Osteocyte (in vitro differentiated cells): Measurements from ENCODE around the gene NHLRC4. TPM values are rescaled to one million over a fixed set of nuclear protein-coding genes. Genes with fewer than 3 reads are reported as not detected.

Experiments
- DNase-seq: peaks from one replicate; pipeline ENCODE4 v3.0.0; 2021; ENCODE audit warnings: mixed read lengths; ENCODE audit not compliant: unreplicated experiment; ENCODE audit errors: extremely low spot score
- H3K27ac Mint-ChIP-seq: one replicate; pipeline ENCODE4 v1.8.0; 2021; ENCODE audit warnings: mild to moderate bottlenecking, mixed read lengths; ENCODE audit not compliant: unreplicated experiment
- H3K27me3 Mint-ChIP-seq: one replicate; pipeline ENCODE4 v1.8.0; 2021; ENCODE audit warnings: mixed read lengths; ENCODE audit not compliant: unreplicated experiment
- H3K36me3 Mint-ChIP-seq: one replicate; pipeline ENCODE4 v1.8.0; 2021; ENCODE audit warnings: mixed read lengths; ENCODE audit not compliant: unreplicated experiment
- H3K4me1 Mint-ChIP-seq: one replicate; pipeline ENCODE4 v1.8.0; 2021; ENCODE audit warnings: mixed read lengths; ENCODE audit not compliant: unreplicated experiment
- H3K4me3 Mint-ChIP-seq: one replicate; pipeline ENCODE4 v1.8.0; 2021; ENCODE audit warnings: mild to moderate bottlenecking, moderate library complexity, mixed read lengths; ENCODE audit not compliant: unreplicated experiment
- H3K9me3 Mint-ChIP-seq: one replicate; pipeline ENCODE4 v1.8.0; 2021; ENCODE audit warnings: mixed read lengths; ENCODE audit not compliant: unreplicated experiment
- CTCF ChIP-seq: fragments of 200-600 bp; sonication (generic); IDR thresholded peaks from 2 replicates; pipeline ENCODE4 v1.5.0; 2021; ENCODE audit warnings: antibody characterized with exemption, mild to moderate bottlenecking, moderate library complexity
- total RNA-seq: library from RNA; stranded (reverse); gene quantifications from 2 replicates; pipeline ENCODE4 v1.2.1, GENCODE V29; 2021

The NHLRC4 gene
- total RNA-seq, 1 donor from 2014 or later: 1.7 TPM

GRCh38 chr16:540645-541340, 26.0 kb upstream of the NHLRC4 start:
- Mint-ChIP-seq H3K27me3 (no peaks in the 10 kb centered on the region), H3K9me3 (no peaks in the 10 kb centered on the region), H3K4me3 (no peak overlapping the region), H3K4me1 (peaks cover 30% of the 10 kb centered on the region), H3K36me3 (no peaks in the 10 kb centered on the region), H3K27ac (no peak overlapping the region)
- no peak for DNase-seq
- TF ChIP-seq CTCF: no peak

- H3K27me3 Mint-ChIP-seq: no peaks in the 10 kb centered on the region
- H3K4me1 Mint-ChIP-seq: peaks cover 23% of the 10 kb centered on the region
- H3K4me3 Mint-ChIP-seq: no peak overlapping the region
- no peak for DNase-seq
- H3K36me3 Mint-ChIP-seq: no peaks in the 10 kb centered on the region
- H3K9me3 Mint-ChIP-seq: no peaks in the 10 kb centered on the region
- H3K27ac Mint-ChIP-seq: no peak overlapping the region
- TF ChIP-seq CTCF: no peak
Observed at GRCh38 chr16:543301-544164, 23.3 kb upstream of the NHLRC4 start.

- Mint-ChIP-seq H3K4me1 (peaks cover 18% of the 10 kb centered on the region), H3K27me3 (no peaks in the 10 kb centered on the region), H3K9me3 (no peaks in the 10 kb centered on the region), H3K36me3 (no peaks in the 10 kb centered on the region), H3K4me3 (no peak overlapping the region), H3K27ac (no peak overlapping the region)
- no peak for DNase-seq
- no peak for TF ChIP-seq CTCF
Observed at GRCh38 chr16:544517-544916, 22.3 kb upstream of the NHLRC4 start.

- no peak for DNase-seq
- no peaks in the 10 kb centered on the region for H3K9me3 Mint-ChIP-seq
- H3K4me1 Mint-ChIP-seq: peaks cover 11% of the 10 kb centered on the region
- H3K27ac Mint-ChIP-seq: no peak overlapping the region
- no peaks in the 10 kb centered on the region for H3K27me3 Mint-ChIP-seq
- H3K36me3 Mint-ChIP-seq: no peaks in the 10 kb centered on the region
- peak; percentile 36 for TF ChIP-seq CTCF
- H3K4me3 Mint-ChIP-seq: no peak overlapping the region
Observed at GRCh38 chr16:546909-547770, 19.7 kb upstream of the NHLRC4 start.
